WTC11 (cell line): ENCODE measurements around the gene SDCCAG8.

Experiments
- ELF4 ChIP-seq: sonication (generic); formaldehyde crosslinking; IDR thresholded peaks from 2 replicates; pipeline ENCODE4 v1.8.1; 2022; ENCODE audit warnings: low read depth, mild to moderate bottlenecking, moderate library complexity, missing genetic modification reagents
- KAT7 ChIP-seq: sonication (generic); formaldehyde crosslinking; IDR thresholded peaks from 2 replicates; pipeline ENCODE4 v1.8.1; 2023; ENCODE audit warnings: missing genetic modification reagents, mild to moderate bottlenecking, borderline replicate concordance
- MAX ChIP-seq: sonication (generic); formaldehyde crosslinking; IDR thresholded peaks from 2 replicates; pipeline ENCODE4 v1.8.0; 2022; ENCODE audit warnings: mild to moderate bottlenecking, missing genetic modification reagents
- MLX ChIP-seq: sonication (generic); formaldehyde crosslinking; IDR thresholded peaks from 2 replicates; pipeline ENCODE4 v1.8.1; 2023; ENCODE audit warnings: mild to moderate bottlenecking, missing genetic modification reagents, moderate library complexity
- PRRX2 ChIP-seq: fragments of 250-450 bp; sonication (Bioruptor Pico); IDR thresholded peaks from 2 replicates; pipeline ENCODE4 v1.8.0; 2021; ENCODE audit warnings: mild to moderate bottlenecking
- SMAD4 ChIP-seq: sonication (generic); formaldehyde crosslinking; IDR thresholded peaks from 2 replicates; pipeline ENCODE4 v1.8.0; 2022; ENCODE audit warnings: mild to moderate bottlenecking, missing genetic modification reagents
- TF ChIP-seq, protein P1 (sequence below): fragments of 200-600 bp; IDR thresholded peaks from 2 replicates; pipeline ENCODE4 v1.8.0; 2022; ENCODE audit warnings: antibody characterized with exemption
- TF ChIP-seq, protein P2 (sequence below): sonication (generic); formaldehyde crosslinking; conservative IDR thresholded peaks from 2 replicates; pipeline ENCODE4 v1.8.1; 2023; ENCODE audit warnings: mild to moderate bottlenecking, low read depth, missing genetic modification reagents, moderate library complexity
- TF ChIP-seq, protein P3 (sequence below): sonication (generic); formaldehyde crosslinking; IDR thresholded peaks from 2 replicates; pipeline ENCODE4 v1.8.1; 2022; ENCODE audit warnings: mild to moderate bottlenecking, moderate library complexity, missing genetic modification reagents
- TF ChIP-seq, protein P4 (sequence below): sonication (generic); formaldehyde crosslinking; IDR thresholded peaks from 2 replicates; pipeline ENCODE4 v1.8.1; 2022; ENCODE audit warnings: low read depth, mild to moderate bottlenecking, moderate library complexity, missing genetic modification reagents, borderline replicate concordance

GRCh38 chr1:243431591-243431990 lies 175.8 kb downstream of the SDCCAG8 start:
- TF ChIP-seq, protein P1, sequence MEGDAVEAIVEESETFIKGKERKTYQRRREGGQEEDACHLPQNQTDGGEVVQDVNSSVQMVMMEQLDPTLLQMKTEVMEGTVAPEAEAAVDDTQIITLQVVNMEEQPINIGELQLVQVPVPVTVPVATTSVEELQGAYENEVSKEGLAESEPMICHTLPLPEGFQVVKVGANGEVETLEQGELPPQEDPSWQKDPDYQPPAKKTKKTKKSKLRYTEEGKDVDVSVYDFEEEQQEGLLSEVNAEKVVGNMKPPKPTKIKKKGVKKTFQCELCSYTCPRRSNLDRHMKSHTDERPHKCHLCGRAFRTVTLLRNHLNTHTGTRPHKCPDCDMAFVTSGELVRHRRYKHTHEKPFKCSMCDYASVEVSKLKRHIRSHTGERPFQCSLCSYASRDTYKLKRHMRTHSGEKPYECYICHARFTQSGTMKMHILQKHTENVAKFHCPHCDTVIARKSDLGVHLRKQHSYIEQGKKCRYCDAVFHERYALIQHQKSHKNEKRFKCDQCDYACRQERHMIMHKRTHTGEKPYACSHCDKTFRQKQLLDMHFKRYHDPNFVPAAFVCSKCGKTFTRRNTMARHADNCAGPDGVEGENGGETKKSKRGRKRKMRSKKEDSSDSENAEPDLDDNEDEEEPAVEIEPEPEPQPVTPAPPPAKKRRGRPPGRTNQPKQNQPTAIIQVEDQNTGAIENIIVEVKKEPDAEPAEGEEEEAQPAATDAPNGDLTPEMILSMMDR: no peak
- TF ChIP-seq PRRX2 (CRISPR knock-in tag): no peak
- TF ChIP-seq MLX (CRISPR knock-in tag): no peak
- no peak for TF ChIP-seq MAX (CRISPR knock-in tag)
- TF ChIP-seq ELF4: no peak
- TF ChIP-seq SMAD4 (CRISPR knock-in tag): no peak
- no peak for TF ChIP-seq KAT7 (CRISPR knock-in tag)
- TF ChIP-seq, protein P2, sequence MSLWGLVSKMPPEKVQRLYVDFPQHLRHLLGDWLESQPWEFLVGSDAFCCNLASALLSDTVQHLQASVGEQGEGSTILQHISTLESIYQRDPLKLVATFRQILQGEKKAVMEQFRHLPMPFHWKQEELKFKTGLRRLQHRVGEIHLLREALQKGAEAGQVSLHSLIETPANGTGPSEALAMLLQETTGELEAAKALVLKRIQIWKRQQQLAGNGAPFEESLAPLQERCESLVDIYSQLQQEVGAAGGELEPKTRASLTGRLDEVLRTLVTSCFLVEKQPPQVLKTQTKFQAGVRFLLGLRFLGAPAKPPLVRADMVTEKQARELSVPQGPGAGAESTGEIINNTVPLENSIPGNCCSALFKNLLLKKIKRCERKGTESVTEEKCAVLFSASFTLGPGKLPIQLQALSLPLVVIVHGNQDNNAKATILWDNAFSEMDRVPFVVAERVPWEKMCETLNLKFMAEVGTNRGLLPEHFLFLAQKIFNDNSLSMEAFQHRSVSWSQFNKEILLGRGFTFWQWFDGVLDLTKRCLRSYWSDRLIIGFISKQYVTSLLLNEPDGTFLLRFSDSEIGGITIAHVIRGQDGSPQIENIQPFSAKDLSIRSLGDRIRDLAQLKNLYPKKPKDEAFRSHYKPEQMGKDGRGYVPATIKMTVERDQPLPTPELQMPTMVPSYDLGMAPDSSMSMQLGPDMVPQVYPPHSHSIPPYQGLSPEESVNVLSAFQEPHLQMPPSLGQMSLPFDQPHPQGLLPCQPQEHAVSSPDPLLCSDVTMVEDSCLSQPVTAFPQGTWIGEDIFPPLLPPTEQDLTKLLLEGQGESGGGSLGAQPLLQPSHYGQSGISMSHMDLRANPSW (CRISPR knock-in tag): no peak
- TF ChIP-seq, protein P3, sequence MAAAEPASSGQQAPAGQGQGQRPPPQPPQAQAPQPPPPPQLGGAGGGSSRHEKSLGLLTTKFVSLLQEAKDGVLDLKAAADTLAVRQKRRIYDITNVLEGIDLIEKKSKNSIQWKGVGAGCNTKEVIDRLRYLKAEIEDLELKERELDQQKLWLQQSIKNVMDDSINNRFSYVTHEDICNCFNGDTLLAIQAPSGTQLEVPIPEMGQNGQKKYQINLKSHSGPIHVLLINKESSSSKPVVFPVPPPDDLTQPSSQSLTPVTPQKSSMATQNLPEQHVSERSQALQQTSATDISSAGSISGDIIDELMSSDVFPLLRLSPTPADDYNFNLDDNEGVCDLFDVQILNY (CRISPR knock-in tag): no peak
- TF ChIP-seq, protein P4, sequence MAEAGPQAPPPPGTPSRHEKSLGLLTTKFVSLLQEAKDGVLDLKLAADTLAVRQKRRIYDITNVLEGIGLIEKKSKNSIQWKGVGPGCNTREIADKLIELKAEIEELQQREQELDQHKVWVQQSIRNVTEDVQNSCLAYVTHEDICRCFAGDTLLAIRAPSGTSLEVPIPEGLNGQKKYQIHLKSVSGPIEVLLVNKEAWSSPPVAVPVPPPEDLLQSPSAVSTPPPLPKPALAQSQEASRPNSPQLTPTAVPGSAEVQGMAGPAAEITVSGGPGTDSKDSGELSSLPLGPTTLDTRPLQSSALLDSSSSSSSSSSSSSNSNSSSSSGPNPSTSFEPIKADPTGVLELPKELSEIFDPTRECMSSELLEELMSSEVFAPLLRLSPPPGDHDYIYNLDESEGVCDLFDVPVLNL: no peak
